K562 (cell line): ENCODE results near the gene SFR1. TPM values are rescaled to one million over a fixed set of nuclear protein-coding genes. Genes with fewer than 3 reads are reported as not detected.

Source experiments
- ATF1 ChIP-seq, 2 experiments: fragments of 450-650 bp in 1 of 2; IDR thresholded peaks; 2 replicates each; pipeline ENCODE4 v1.6.1; 2016; ENCODE audit warnings: missing compliant biosample characterization in 1 of 2, missing genetic modification characterization in 1 of 2
- CHD2 ChIP-seq: IDR thresholded peaks from 2 replicates; pipeline ENCODE4 v1.6.1; 2011; ENCODE audit warnings: low read depth, low read length
- E2F6 ChIP-seq, 2 experiments: IDR thresholded peaks; 2 replicates each; pipeline ENCODE4 v1.6.1; 2011; ENCODE audit warnings: borderline replicate concordance in 1 of 2, control low read depth in 1 of 2, low read depth in 1 of 2, low read length in 1 of 2, mild to moderate bottlenecking in 1 of 2, mixed read lengths in 1 of 2, moderate library complexity in 1 of 2; ENCODE audit not compliant: insufficient read depth in 1 of 2, insufficient read length in 1 of 2, poor library complexity in 1 of 2, severe bottlenecking in 1 of 2; ENCODE audit errors: extremely low read depth in 1 of 2
- EHMT2 ChIP-seq: fragments of 450-650 bp; IDR thresholded peaks from 2 replicates; pipeline ENCODE4 v1.6.1; 2018; ENCODE audit warnings: antibody characterized with exemption
- EP400 ChIP-seq: fragments of 450-650 bp; IDR thresholded peaks from 2 replicates; pipeline ENCODE4 v1.6.1; 2017; ENCODE audit warnings: antibody characterized with exemption, mild to moderate bottlenecking, moderate library complexity
- HDAC6 ChIP-seq: IDR thresholded peaks from 2 replicates; pipeline ENCODE4 v1.6.1; 2012; ENCODE audit warnings: low read depth, mild to moderate bottlenecking, control low read depth, inconsistent platforms, low read length, moderate library complexity
- KAT8 ChIP-seq: fragments of 450-650 bp; IDR thresholded peaks from 2 replicates; pipeline ENCODE4 v1.6.1; 2016; ENCODE audit warnings: low read depth, mild to moderate bottlenecking
- MYNN ChIP-seq, 2 experiments: sonication (generic); formaldehyde crosslinking in 1 of 2; IDR thresholded peaks; 2 replicates each; pipeline versions ENCODE4 v1.5.0 to v1.6.1; 2016 to 2020; ENCODE audit warnings: antibody characterized with exemption in 1 of 2, missing genetic modification reagents in 1 of 2
- POLR2AphosphoS5 ChIP-seq: IDR thresholded peaks from 2 replicates; pipeline ENCODE4 v1.6.1; 2011; ENCODE audit warnings: mild to moderate bottlenecking, low read depth, low read length, moderate library complexity; ENCODE audit not compliant: control insufficient read depth, insufficient read depth
- SNRNP70 ChIP-seq: fragments of 200-400 bp; formaldehyde crosslinking; optimal IDR thresholded peaks from 2 replicates; pipeline ENCODE3; 2017; ENCODE audit warnings: low read depth, low read length
- SOX6 ChIP-seq: fragments of 450-650 bp; IDR thresholded peaks from 2 replicates; pipeline ENCODE4 v1.6.1; 2014; ENCODE audit warnings: mild to moderate bottlenecking
- VEZF1 ChIP-seq: fragments of 200-800 bp; sonication (Bioruptor generic); IDR thresholded peaks from 2 replicates; pipeline ENCODE4 v1.6.1; 2017; ENCODE audit warnings: missing genetic modification characterization, missing compliant biosample characterization
- ZNF282 ChIP-seq: sonication (generic); formaldehyde crosslinking; IDR thresholded peaks from 2 replicates; pipeline ENCODE4 v1.8.1; 2023; ENCODE audit warnings: missing genetic modification reagents
- ZNF311 ChIP-seq: fragments of 250-450 bp; sonication (Bioruptor Pico); IDR thresholded peaks from 2 replicates; pipeline ENCODE4 v1.4.0; 2020; ENCODE audit warnings: mild to moderate bottlenecking, moderate library complexity
- ZNF589 ChIP-seq: fragments of 200-800 bp; sonication (Bioruptor generic); IDR thresholded peaks from 2 replicates; pipeline ENCODE4 v1.6.1; 2016; ENCODE audit warnings: low read depth, missing genetic modification characterization, missing compliant biosample characterization
- ZNF695 ChIP-seq: fragments of 450-650 bp; formaldehyde crosslinking; IDR thresholded peaks from 2 replicates; pipeline ENCODE4 v1.4.0; 2020; ENCODE audit warnings: mild to moderate bottlenecking, moderate library complexity
- ZNF696 ChIP-seq: fragments of 250-450 bp; sonication (Bioruptor Pico); conservative IDR thresholded peaks from 2 replicates; pipeline ENCODE4 v1.4.0; 2020; ENCODE audit warnings: mild to moderate bottlenecking, moderate library complexity
- polyA plus RNA-seq, 8 experiments: library from polyadenylated mRNA; depleted of rRNA in 4 of 8; stranded (reverse) in 5 of 8; unstranded in 3 of 8; fragments of >200 nt; fragmentation: Nextera tagmentation in 2 of 8; fragmentation: Illumina TruSeq in 1 of 8; extraction: Ambion mirVana in 2 of 8; extraction: Trizol in 1 of 8; gene quantifications; 2 replicates each; pipeline versions ENCODE4 v1.2.1 to v1.2.3, GENCODE V29; 2011 to 2014; ENCODE audit warnings: inconsistent platforms in 1 of 8, missing spikeins in 1 of 8
- total RNA-seq, 7 experiments: library from RNA; depleted of rRNA in 6 of 7; stranded (reverse); fragments of >200 nt in 6 of 7; fragmentation: Illumina TruSeq in 2 of 7; extraction: Trizol in 2 of 7; gene quantifications; 2 replicates each; pipeline versions ENCODE4 v1.2.1 to v1.2.3, GENCODE V29; 2011 to 2021; ENCODE audit warnings: low replicate concordance in 1 of 7
- TF ChIP-seq, protein P1 (sequence below), 3 experiments: fragments of 200-800 bp in 1 of 3; fragments of 250-450 bp in 1 of 3; fragments of 450-650 bp in 1 of 3; sonication (Bioruptor Pico) in 1 of 3; sonication (Bioruptor generic) in 1 of 3; formaldehyde crosslinking in 1 of 3; IDR thresholded peaks; 2 replicates each; pipeline versions ENCODE4 v1.6.1 to v1.8.0; 2016 to 2022; ENCODE audit warnings: mild to moderate bottlenecking in 2 of 3, missing genetic modification characterization in 2 of 3, missing compliant biosample characterization in 1 of 3, moderate library complexity in 1 of 3
- TF ChIP-seq, protein P2 (sequence below): fragments of 450-650 bp; IDR thresholded peaks from 2 replicates; pipeline ENCODE4 v1.6.1; 2016

Gene SFR1
- total and polyA plus RNA-seq, 9 of the 15 experiments (the other 6 are each of a cell fraction or from before 2014, with no cell fraction given), result 4.3 to 18.7 (median 9.1) TPM

GRCh38 chr10:104121485-104122224, at the start of gene SFR1 (continued):
- TF ChIP-seq, protein P1, sequence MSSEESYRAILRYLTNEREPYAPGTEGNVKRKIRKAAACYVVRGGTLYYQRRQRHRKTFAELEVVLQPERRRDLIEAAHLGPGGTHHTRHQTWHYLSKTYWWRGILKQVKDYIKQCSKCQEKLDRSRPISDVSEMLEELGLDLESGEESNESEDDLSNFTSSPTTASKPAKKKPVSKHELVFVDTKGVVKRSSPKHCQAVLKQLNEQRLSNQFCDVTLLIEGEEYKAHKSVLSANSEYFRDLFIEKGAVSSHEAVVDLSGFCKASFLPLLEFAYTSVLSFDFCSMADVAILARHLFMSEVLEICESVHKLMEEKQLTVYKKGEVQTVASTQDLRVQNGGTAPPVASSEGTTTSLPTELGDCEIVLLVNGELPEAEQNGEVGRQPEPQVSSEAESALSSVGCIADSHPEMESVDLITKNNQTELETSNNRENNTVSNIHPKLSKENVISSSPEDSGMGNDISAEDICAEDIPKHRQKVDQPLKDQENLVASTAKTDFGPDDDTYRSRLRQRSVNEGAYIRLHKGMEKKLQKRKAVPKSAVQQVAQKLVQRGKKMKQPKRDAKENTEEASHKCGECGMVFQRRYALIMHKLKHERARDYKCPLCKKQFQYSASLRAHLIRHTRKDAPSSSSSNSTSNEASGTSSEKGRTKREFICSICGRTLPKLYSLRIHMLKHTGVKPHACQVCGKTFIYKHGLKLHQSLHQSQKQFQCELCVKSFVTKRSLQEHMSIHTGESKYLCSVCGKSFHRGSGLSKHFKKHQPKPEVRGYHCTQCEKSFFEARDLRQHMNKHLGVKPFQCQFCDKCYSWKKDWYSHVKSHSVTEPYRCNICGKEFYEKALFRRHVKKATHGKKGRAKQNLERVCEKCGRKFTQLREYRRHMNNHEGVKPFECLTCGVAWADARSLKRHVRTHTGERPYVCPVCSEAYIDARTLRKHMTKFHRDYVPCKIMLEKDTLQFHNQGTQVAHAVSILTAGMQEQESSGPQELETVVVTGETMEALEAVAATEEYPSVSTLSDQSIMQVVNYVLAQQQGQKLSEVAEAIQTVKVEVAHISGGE (CRISPR knock-in tag; IDR thresholded peaks at IDR 0.05), result peak in 1 of 3 experiments; percentile 59; a peak in 1 of 6 replicates
- TF ChIP-seq CHD2 (no peak), SOX6 (peak; percentile 50; the same call in 1 of the 2 replicates), ZNF695 (CRISPR knock-in tag) (no peak), ATF1 (CRISPR knock-in tag; IDR thresholded peaks at IDR 0.05) (no peak), ATF1 (tag; IDR thresholded peaks at IDR 0.05) (peak; percentile 83), VEZF1 (CRISPR knock-in tag) (peak; percentile 45), E2F6 (IDR thresholded peaks at IDR 0.05; ENCODE audit: borderline replicate concordance in 1 of 2, extremely low read depth in 1 of 2, insufficient read depth in 1 of 2, insufficient read length in 1 of 2, low read depth in 1 of 2, low read length in 1 of 2, poor library complexity in 1 of 2, severe bottlenecking in 1 of 2) (peak; percentile 25 to 33), MYNN (IDR thresholded peaks at IDR 0.05) (no peak), MYNN (CRISPR knock-in tag; IDR thresholded peaks at IDR 0.05) (no peak), ZNF696 (CRISPR knock-in tag) (no peak), ZNF311 (CRISPR knock-in tag) (no peak), ZNF282 (CRISPR knock-in tag) (no peak), SNRNP70 (no peak), KAT8 (no peak), HDAC6 (no peak), ZNF589 (CRISPR knock-in tag) (peak; percentile 76; the same call in 1 of the 2 replicates), EHMT2 (no peak), EP400 (peak; percentile 74; the same call in 1 of the 2 replicates), POLR2AphosphoS5 (peak; percentile 79)
- TF ChIP-seq, protein P2, sequence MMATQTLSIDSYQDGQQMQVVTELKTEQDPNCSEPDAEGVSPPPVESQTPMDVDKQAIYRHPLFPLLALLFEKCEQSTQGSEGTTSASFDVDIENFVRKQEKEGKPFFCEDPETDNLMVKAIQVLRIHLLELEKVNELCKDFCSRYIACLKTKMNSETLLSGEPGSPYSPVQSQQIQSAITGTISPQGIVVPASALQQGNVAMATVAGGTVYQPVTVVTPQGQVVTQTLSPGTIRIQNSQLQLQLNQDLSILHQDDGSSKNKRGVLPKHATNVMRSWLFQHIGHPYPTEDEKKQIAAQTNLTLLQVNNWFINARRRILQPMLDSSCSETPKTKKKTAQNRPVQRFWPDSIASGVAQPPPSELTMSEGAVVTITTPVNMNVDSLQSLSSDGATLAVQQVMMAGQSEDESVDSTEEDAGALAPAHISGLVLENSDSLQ, result peak; percentile 97
